Fibroblast of the aortic adventitia (primary cell): Measurements from ENCODE around the gene CLN6. TPM values are rescaled to one million over a fixed set of nuclear protein-coding genes. Genes with fewer than 3 reads are reported as not detected.

Experiments used
- DNase-seq: peaks from one replicate; pipeline ENCODE4 v3.0.0-alpha.2; 2010; ENCODE audit warnings: low read depth
- H3K4me3 ChIP-seq: 2 replicates; pipeline ENCODE4 v1.5.1; 2011; ENCODE audit warnings: low read depth, mild to moderate bottlenecking, control low read depth, low read length, moderate library complexity
- total RNA-seq: library from RNA; depleted of rRNA; stranded (reverse); fragments of >200 nt; gene quantifications from 2 replicates; pipeline ENCODE4 v1.2.3, GENCODE V29; 2012; ENCODE audit warnings: low replicate concordance
- TF ChIP-seq, protein P1 (sequence below): IDR thresholded peaks from 2 replicates; pipeline ENCODE4 v1.5.1; 2011; ENCODE audit warnings: mild to moderate bottlenecking, low read length, control low read depth, inconsistent platforms; ENCODE audit not compliant: insufficient read depth

CLN6 gene
- total RNA-seq: 8.9 and 25.9 TPM in 2 replicates

DNA sequence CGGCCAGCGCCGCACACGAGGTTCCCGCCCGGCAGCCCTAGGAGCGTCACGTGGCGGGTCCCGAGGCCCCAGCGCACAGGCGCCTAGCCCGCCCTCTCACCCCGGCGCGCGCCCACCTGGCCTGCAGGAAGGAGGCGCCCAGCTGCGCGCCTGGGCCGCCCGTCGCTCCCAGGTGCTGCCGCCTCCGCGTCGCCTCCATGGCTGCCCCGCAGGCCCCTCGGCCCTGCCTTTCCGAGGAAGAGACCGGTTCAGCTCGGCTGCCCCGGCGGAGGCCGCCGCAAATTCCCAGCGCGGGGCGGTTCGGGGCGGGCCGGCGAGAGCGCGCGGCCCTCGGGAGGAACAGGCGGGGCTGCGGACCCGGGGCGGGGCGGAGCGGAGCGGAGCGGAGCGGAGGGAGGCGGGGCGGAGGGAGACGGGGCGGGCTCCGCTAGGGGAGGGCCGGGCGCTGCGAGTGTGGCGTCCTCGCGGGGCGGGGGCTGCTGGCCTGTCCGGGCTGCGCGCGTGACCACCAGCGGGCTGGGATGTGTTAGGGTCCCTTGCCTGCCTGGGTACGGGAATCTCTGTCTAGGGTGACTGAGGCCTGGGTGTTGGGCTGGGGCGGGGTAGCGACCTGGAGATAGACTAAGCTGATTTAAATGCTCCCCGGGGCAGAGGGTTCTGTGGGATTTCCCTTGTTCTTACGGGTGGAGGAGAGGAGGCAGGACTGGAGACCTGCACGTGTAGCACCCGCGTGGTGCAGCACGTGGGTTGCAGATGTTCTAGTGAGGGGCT lies at the start of gene CLN6:
CLN6 (minus strand) TSS at position 343 of the 771 bp plus-strand sequence; CDS start at position 199, 144 bp downstream.
- H3K4me3 ChIP-seq: peak within 1 kb of the TSS; percentile 80
- TF ChIP-seq, protein P1, sequence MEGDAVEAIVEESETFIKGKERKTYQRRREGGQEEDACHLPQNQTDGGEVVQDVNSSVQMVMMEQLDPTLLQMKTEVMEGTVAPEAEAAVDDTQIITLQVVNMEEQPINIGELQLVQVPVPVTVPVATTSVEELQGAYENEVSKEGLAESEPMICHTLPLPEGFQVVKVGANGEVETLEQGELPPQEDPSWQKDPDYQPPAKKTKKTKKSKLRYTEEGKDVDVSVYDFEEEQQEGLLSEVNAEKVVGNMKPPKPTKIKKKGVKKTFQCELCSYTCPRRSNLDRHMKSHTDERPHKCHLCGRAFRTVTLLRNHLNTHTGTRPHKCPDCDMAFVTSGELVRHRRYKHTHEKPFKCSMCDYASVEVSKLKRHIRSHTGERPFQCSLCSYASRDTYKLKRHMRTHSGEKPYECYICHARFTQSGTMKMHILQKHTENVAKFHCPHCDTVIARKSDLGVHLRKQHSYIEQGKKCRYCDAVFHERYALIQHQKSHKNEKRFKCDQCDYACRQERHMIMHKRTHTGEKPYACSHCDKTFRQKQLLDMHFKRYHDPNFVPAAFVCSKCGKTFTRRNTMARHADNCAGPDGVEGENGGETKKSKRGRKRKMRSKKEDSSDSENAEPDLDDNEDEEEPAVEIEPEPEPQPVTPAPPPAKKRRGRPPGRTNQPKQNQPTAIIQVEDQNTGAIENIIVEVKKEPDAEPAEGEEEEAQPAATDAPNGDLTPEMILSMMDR: no peak
- peak; percentile 74 for DNase-seq

DNA sequence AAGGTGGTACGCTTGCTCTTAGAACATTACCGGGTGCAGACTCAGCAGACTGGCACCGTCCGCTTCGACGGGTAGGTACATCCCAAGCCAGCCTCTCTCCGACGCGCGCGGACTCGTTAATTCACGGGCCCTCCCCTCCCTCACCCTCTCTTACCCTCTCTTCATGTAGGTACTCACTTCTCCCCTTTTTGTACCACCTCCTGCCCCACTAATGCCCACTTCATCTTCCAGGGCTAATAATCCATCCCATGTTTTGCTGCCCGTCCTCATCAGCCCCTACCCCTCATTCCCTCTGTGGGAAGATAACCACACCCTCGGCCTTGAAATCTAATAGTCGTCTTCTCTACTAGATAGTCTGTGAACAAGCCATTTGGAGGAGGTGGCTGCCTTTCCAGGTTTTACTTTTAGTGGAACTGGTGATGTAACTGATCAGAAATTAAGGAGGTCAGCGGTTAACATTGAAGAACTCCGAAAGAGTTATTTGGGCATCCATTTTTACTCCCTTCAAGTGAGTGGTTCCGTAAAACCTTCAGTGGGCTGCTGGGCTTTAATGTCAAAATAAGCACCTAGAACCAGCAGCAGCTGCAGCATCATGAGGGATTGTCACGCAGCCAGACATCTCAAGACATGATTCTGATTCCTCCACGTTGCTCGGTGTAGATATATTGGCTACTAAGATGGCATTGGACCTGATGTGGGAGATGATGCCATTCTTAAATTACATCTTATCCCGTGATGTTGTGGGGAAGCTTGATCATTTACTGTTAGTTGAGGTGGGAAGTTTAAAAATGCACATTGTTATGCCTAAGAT lies 49.3 kb upstream of the CLN6 start:
- TF ChIP-seq, protein P1: no peak
- H3K4me3 ChIP-seq: peak overlapping the region; percentile 99
- peak; percentile 47 for DNase-seq

DNA sequence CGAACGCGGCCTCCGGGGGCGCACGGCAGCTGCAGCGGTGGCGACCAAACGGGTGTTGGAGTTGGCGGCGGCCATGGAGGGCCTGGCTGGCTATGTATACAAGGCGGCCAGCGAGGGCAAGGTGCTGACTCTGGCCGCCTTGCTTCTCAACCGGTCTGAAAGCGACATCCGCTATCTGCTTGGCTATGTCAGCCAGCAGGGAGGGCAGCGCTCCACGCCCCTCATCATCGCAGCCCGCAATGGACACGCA lies 48.7 kb upstream of the CLN6 start:
- TF ChIP-seq, protein P1: peak; percentile 47
- H3K4me3 ChIP-seq: peak overlapping the region; percentile 99
- no peak for DNase-seq

DNA sequence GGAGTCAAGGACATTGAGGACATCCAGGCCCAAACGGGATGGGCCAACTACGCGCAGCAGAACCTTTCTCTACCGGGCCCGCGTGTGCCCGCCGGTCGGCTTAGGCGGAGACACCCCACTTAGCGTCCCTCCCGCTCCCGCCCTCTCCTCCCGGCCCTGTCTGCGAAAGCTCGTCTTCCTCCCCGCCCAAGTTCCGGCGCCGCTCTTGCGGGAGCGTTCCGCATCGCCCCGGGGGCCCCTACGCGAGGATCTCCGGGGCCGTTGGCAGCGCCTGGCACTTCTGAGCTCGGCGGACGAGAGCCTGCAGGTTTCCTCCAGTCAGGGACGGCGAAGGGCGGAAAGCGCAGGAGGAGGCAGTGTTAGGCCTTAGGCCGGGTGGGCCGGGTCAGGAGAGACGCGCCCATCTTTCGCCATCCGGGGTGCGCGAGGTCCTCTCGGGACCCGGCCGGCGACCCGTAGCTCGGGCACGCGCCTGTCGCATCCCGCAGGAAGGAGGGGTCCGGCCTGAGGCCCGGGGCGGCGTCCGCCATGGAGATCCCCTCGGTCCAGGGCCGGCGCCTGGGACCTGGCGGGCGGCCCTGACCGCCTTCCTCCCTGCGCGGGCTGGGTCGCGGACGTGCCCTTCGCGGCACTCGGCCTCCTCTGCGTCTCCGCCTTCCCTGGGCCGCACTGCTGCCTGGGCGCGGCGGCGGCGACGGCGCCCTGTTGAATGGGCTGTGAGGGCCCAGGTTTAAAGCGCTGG lies 48.2 kb upstream of the CLN6 start, which contains the start of gene FEM1B:
FEM1B (plus strand) TSS at position 143 of the 742 bp plus-strand sequence. CDS start 673 bp downstream, outside the sequence.
- peak; percentile 92 for DNase-seq
- peak within 1 kb of the TSS; percentile 99 for H3K4me3 ChIP-seq
- TF ChIP-seq, protein P1: no peak

DNA sequence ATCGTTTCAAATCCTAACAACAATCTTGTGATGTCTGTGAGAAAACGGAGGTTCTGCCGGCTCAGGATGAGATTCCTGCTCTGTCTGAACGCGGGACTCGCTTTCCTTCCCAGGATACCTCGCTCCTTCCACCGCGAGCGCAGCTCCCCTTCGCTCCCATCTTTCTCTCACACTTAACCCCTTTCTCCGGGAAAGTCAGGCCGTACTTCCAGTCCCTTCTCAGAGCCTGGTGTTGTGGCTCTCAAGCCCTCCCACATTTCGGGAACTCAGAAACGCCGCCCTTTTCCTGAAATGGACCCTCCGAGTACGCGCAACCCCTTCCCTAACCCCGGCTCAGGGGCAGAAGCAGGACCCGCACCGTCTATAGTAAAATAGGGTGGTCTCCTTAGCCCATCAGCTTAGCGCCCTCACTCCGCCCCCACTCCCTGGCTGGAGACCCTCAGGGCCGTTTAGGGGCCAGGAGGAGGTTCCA lies 47.6 kb upstream of the CLN6 start:
- peak; percentile 68 for DNase-seq
- H3K4me3 ChIP-seq: peak overlapping the region; percentile 99
- TF ChIP-seq, protein P1: no peak

DNA sequence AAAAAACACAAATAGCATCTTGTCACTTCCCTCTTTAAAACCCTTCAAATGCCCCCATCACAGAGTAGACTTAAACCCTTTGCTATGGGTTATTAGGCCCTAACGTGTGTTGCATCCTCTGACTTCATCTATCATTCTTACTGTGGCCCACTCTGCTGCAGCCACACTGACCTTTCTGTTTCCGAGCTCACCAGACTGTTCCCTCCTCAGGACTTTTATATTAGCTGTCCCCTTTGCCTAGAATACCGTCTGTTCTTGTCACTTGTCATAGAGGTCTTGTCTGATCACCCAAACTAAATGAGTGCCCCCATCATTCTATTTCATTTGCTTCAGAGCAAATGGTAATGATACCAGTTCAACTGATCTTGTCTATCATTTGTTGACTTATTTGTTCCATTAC lies 47.1 kb upstream of the CLN6 start:
- peak overlapping the region; percentile 99 for H3K4me3 ChIP-seq
- DNase-seq: no peak
- TF ChIP-seq, protein P1: no peak
